ENCODE measurements around the gene TEX13D.
"Not testable (repeated sequence)": the region's sequence is repeated elsewhere in the genome, so short reads cannot be mapped to it uniquely, and the experiment has no call there.

Gene TEX13D

DNA sequence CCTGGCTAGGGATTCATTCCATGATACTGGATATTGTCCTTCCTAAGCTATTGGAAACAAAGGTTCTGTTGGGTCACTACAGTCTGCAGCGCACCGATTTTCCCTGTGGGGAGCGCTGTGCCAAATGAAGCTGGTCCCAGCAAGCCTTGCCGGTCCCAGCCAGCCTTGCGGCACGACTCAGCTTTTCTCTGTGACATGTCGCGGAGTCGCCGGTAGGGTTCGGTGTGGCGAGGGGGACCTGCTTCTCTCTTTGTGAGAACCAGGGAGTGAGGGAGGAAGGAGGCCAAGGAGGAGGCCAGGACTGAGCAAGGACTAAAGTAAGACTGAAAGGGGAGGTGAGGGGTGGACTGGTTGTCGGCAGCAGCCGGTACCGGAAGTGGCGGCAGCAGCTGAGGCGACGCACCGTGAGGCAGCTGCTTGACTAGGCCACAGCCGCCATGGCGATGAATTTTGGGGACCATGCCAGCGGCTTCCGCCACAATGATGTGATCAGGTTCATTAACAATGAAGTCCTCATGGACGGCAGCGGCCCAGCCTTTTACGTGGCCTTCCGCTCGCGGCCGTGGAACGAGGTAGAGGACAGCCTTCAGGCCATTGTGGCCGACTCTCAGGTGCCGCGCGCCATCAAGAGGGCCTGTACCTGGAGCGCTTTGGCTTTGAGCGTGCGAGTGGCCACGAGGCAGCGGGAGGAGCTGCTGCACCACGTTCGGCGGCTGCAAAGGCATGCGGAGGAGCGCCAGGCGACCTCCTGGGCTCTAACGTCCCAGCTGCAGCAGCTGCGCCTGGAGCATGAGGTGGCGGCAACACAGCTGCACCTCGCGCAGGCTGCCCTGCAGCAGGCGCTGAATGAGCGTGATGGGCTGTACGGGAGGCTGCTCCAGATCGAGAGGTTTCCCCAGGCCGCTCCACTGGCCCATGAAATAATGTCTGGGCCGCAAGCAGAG lies at the start of gene TEX13D:
Gene TEX13D (plus strand): TSS at position 180 of the 944 bp plus-strand sequence. CDS start 258 bp downstream, at position 438.
- DNase-seq (ENCODE audit: low read depth): no peak

- DNase-seq (ENCODE audit: low read depth): no peak
These were observed 43.0 kb upstream of the TEX13D start for GRCh38 chrX:124289443-124289842.

GRCh38 chrX:124293810-124294209 lies 38.6 kb upstream of the TEX13D start:
- DNase-seq (ENCODE audit: low read depth): no peak

DNA sequence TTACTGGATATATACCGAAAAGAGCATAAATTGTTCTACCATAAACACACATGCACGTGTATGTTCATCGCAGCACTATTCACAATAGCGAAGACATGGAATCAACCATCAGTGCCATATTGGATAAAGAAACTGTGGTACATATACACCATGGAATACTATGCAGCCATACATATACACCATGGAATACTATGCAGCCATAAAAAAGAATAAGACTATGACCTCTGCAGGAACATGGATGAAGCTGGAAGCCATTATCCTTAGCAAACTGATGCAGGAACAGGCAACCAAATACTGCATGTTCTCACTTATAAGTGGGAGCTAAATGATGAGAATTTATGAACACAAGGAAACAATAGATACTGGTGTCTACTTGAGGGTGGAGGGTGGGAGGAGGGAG lies 33.1 kb upstream of the TEX13D start:
- DNase-seq (ENCODE audit: low read depth): not testable (repeated sequence)

DNA sequence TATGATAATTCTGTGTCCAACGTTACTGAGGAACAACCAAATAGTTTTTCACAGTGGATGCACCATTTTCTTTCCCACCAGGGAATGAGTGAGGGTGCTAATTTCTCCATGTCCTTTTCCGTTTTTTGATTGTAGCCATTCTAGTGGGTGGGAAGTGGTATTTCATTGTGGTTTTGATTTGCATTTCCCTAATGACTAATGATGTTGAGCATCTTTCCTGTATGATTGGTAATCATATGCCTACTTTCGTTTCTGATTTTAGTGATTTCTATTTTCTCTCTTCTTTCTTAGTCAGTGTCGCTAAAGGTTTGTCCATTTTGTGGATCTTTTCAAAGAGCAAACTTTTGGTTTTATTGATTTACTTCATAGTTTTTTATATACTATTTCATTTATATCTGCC lies 32.1 kb upstream of the TEX13D start:
- DNase-seq (ENCODE audit: low read depth): no peak

DNA sequence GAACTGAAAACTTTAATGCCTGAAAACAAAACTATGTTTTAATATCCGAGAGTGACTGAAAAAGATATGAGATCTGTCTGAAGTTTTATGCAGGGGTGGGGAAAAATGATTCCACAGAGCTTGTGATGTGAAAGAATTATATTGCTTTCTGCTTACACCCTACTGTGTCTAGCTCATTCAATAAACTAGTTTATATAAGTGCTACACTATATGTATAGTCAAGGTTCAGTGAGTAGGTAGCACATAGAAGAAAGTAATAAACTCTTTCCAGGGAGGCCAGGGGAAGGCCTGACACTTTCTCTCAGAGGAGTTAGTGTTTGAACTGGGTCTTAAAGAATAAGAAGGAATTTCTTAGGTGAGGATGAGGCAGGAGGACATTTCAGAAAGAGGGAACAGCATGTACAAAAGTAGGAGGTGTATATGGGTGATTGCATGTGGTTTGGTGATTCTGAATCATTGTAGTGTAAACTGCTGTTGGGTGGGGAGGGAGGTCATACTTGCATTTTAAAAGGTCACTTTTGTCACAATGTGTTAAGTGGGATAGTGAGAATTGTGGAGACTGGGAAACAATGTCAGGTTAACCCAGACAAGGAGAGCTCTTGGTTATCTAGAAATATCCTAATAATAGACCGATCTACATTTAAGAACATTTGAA lies 25.1 kb upstream of the TEX13D start:
- DNase-seq (ENCODE audit: low read depth): no peak

DNA sequence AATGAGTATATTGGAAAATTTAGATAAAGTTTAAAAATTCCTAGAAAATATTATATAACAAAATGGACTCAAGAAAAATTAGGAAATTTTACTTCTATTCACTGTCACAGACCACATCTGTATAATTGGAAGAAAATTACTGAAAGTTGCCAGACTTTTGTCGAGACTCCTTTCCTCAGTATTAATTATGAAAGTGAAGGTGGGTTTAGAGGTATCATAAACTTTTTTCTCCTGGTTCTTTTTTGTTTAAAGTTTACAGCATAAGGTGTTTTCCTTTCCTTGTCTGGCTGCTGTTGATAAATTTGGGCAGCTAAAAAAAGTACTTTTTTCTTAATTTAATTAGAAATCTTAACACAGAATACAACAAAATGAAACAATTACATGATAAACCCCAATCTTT lies 6.7 kb upstream of the TEX13D start:
- no peak for DNase-seq (ENCODE audit: low read depth)

DNA sequence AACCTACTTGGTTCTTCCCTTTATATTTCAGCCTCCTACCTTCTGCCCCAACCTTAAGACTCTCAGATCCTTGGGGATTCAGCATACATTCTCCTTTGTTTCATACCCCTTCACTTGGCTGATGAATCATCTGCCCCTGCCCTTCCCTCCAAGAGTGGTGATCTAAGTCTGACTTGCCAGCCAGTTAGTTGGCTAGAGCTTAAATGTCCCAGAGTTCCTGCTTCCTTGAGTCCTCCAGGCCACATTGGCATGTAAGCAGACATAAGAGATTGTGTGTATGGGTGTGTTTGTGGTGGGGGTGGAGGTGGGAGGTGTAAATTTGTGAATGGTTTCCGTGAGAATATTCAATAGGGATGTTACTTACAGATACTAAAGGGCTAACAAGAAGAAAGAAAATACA lies 3.7 kb upstream of the TEX13D start:
- no peak for DNase-seq (ENCODE audit: low read depth)

DNA sequence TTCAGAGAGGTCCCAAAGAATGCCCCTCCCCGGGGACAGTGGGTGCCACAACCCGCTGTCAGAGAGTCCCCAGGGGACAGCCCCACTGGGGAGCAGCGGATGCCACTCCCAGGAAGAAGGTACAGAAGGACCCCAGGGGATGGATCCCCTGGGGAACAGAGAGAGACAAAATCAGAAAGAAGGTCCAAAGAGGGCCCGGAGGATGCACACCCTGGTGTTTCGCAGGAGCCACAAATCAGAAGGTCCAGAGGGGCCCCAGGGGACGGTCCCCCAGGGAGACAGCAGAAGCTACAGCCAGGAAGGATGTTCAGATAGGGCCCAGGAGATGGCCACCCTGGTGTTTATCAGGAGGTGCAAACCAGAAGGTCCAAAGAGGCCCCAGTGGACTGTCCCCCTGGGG lies 1.4 kb downstream of the TEX13D start:
- DNase-seq (ENCODE audit: low read depth): no peak

- DNase-seq (ENCODE audit: low read depth): not testable (repeated sequence)
These were observed 2.1 kb downstream of the TEX13D start for GRCh38 chrX:124334555-124334954.

- DNase-seq (ENCODE audit: low read depth): no peak
These were observed 3.1 kb downstream of the TEX13D start for GRCh38 chrX:124335598-124335997.

DNA sequence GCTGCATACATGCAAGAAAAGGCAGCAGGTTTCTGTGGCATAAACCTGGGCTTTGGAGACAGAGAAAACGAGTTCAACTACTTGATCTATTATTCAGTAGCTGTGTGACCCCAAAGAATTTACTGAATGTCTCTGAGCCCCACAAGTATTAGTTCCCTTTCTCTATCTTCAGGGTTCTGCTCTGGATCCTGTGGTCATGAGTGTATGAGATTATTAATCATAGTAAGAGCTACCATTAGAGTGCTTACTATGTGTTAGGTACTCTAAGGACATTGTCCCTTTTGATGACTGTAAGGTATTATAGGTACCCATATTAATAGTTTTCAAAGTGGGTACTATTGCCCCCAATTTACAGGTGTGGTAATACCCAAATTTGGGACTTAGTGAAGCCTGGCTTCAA lies 5.5 kb downstream of the TEX13D start:
- DNase-seq (ENCODE audit: low read depth): no peak

- no peak for DNase-seq (ENCODE audit: low read depth)
These were observed 6.5 kb downstream of the TEX13D start for GRCh38 chrX:124338733-124339514.

- DNase-seq (ENCODE audit: low read depth): no peak
These were observed 9.1 kb downstream of the TEX13D start for GRCh38 chrX:124341396-124342132.

- no peak for DNase-seq (ENCODE audit: low read depth)
These were observed 9.9 kb downstream of the TEX13D start for GRCh38 chrX:124342174-124342867.

DNA sequence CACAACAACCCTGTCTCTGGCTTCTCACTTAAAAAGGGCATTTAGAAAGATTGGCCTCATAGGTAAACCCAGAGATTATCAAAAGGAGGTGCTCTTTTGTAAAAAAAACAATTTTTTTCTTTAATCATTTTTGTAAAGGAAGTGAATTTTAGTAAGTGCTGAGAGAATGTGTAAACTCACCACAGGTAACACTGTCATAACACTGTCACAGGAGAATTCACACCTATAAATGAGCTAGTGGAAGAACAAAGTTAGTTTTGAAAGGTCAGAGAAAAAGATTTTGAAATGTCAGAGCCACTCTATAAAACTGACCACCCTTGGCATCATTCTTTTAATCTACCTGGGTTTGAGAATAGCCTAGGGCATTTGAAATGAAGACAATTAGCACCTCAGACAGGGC lies 10.6 kb downstream of the TEX13D start:
- DNase-seq (ENCODE audit: low read depth): no peak

- no peak for DNase-seq (ENCODE audit: low read depth)
These were observed 11.8 kb downstream of the TEX13D start for GRCh38 chrX:124344246-124344645.

DNA sequence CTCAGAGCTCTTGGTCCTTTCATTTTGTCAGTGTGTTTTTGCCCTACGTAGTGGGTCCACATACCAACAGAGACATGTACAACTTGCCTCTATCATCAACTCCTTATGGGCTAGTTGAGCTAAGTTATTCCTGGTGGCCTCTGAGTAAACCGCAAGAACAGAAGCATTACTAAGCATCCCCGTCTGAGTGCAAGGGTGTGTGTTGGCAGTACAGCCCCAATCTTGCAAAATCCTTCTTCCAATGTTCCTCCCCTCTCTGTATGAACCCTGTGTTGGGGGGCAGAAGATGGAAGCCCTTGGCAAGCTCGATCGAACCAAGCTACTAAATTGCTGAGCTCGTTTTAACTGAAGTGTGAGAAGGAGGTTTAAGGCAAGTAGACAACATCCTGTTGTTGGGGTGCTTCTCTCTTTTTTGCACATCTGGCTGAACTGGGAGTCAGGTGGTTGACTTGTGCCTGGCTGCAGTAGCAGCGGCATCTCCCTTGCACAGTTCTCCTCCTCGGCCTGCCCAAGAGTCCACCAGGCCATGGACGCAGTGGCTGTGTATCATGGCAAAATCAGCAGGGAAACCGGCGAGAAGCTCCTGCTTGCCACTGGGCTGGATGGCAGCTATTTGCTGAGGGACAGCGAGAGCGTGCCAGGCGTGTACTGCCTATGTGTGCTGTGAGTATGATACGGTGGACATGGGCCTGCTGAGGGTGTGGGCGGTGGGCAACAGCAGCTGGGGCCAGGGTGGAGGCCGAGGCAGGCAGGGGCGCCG lies 13.8 kb downstream of the TEX13D start, which contains the start of gene SH2D1A:
Gene SH2D1A (plus strand): TSS at position 447 of the 760 bp plus-strand sequence. CDS start 80 bp downstream, at position 527.
- no peak for DNase-seq (ENCODE audit: low read depth)

DNA sequence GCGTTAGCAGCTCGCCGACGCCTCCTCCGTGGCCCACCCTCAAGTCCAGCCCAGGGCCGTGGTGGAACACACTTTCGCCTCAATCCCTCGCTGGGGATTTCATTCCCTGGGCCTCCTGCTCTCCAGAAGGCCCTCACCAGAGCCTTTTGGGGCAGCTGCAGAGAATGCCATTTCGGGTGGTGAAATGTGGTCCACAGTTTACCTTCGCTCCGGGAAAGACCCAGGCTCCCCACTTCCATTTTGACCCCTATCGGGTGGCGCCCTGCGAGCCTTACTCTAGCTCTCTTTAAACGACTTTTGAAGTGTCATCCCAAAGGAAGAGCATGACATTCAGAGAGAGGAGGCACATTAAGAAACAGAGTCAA lies 14.4 kb downstream of the TEX13D start:
- no peak for DNase-seq (ENCODE audit: low read depth)

GRCh38 chrX:124347242-124347641 lies 14.8 kb downstream of the TEX13D start:
- no peak for DNase-seq (ENCODE audit: low read depth)
